Neural crest cell (in vitro differentiated cells): ENCODE data around the gene FNDC3B. TPM values are rescaled to one million over a fixed set of nuclear protein-coding genes. Genes with fewer than 3 reads are reported as not detected.
"Not testable (repeated sequence)": the region's sequence is repeated elsewhere in the genome, so short reads cannot be mapped to it uniquely, and the experiment has no call there.

ENCODE experiments used
- DNase-seq: peaks from one replicate; pipeline ENCODE4 v3.0.0; 2021; ENCODE audit warnings: low read depth, mixed read lengths, low spot score
- H3K27ac Mint-ChIP-seq: one replicate; pipeline ENCODE4 v1.8.0; 2021; ENCODE audit warnings: mild to moderate bottlenecking, mixed read lengths; ENCODE audit not compliant: unreplicated experiment
- H3K27me3 Mint-ChIP-seq: 2 replicates; pipeline ENCODE4 v1.8.0; 2021; ENCODE audit warnings: low read depth, mild to moderate bottlenecking, mixed read lengths
- H3K36me3 Mint-ChIP-seq: 2 replicates; pipeline ENCODE4 v1.8.0; 2021; ENCODE audit warnings: low read depth, mild to moderate bottlenecking, mixed read lengths
- H3K4me1 Mint-ChIP-seq: 2 replicates; pipeline ENCODE4 v1.8.0; 2021; ENCODE audit warnings: mixed read lengths
- H3K4me3 Mint-ChIP-seq: one replicate; pipeline ENCODE4 v1.8.0; 2021; ENCODE audit warnings: mild to moderate bottlenecking, mixed read lengths
- H3K9me3 Mint-ChIP-seq: 2 replicates; pipeline ENCODE4 v1.8.0; 2021; ENCODE audit warnings: mixed read lengths
- total RNA-seq: library from RNA; stranded (reverse); gene quantifications from 2 replicates; pipeline ENCODE4 v1.2.1, GENCODE V29; 2021
- TF ChIP-seq, protein P1 (sequence below): fragments of 200-600 bp; sonication (generic); conservative IDR thresholded peaks from 2 replicates; pipeline ENCODE4 v1.5.0; 2021; ENCODE audit warnings: antibody characterized with exemption, mild to moderate bottlenecking

The FNDC3B gene
- total RNA-seq, 1 donor from 2014 or later = 41.5 TPM

DNA sequence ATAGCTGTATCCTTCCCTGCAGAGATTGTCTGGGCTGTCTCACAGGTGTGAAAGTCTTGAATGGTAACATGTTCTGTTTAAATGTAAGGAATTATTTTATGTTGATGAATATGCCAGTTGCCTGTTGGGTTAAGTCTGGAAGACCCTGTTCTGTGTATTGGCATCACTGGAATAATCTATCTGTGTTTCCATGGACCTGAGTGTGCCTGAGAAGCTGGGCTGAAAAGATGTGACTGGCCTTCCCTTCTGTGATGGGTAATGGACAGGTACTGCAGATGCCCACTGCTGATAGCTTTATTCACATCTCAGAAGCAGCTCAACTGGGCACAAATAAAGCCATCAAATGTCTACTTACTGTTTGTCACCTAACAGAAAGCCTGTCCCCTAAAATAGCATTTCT is 196.3 kb downstream of the FNDC3B start:
- no peak for DNase-seq
- Mint-ChIP-seq H3K9me3 (peaks cover 1% of the 10 kb centered on the region), H3K4me3 (no peak overlapping the region), H3K36me3 (peaks cover 26% of the 10 kb centered on the region), H3K27ac (no peak overlapping the region), H3K27me3 (no peaks in the 10 kb centered on the region), H3K4me1 (peaks cover 15% of the 10 kb centered on the region)
- TF ChIP-seq, protein P1, sequence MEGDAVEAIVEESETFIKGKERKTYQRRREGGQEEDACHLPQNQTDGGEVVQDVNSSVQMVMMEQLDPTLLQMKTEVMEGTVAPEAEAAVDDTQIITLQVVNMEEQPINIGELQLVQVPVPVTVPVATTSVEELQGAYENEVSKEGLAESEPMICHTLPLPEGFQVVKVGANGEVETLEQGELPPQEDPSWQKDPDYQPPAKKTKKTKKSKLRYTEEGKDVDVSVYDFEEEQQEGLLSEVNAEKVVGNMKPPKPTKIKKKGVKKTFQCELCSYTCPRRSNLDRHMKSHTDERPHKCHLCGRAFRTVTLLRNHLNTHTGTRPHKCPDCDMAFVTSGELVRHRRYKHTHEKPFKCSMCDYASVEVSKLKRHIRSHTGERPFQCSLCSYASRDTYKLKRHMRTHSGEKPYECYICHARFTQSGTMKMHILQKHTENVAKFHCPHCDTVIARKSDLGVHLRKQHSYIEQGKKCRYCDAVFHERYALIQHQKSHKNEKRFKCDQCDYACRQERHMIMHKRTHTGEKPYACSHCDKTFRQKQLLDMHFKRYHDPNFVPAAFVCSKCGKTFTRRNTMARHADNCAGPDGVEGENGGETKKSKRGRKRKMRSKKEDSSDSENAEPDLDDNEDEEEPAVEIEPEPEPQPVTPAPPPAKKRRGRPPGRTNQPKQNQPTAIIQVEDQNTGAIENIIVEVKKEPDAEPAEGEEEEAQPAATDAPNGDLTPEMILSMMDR = no peak

DNA sequence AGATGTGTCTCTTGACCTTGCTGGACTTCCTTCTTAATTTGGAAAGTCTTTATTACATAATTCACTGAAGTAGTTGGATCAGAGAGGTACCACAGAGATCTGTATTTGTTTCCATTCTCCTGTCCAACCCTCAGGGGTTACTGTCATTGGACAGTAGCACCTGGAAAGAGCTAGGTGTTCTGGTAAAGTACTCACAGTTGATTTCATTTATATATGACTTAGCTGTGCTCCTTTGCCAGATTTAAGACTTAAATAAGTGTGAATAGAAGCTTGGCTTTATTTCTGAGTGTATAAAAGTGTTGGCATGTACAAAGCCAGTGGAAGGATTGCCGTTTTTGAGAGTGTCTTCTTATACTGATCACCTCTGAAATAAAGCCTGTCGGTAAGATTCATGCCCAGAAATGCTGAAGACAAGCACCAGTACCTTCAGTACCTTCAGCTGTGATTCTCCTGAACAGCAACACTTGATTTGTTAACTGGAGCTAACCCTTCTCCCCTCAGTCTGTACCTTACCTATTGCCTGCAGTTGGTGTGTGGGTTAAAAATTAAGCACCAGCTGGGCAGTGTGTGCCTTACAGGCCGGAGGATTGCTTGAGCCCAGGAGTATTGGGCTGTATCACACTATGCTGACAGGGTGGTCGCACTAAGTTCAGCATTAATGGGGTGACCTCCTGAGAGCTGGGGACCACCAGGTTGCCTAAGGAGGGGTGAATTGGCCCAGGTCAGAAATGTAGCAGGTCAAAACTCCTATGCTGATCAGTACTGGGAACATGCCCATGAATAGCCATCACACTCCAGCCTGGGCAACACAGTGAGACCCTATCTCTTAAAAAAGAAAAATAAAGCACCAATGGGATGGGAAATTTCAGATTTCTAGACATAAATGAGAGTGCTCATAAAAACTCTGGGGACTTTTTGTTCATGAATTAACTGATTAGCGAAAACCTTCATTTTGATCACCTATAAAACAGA is 197.7 kb downstream of the FNDC3B start:
- no peak for DNase-seq
- H3K9me3 Mint-ChIP-seq = peaks cover 10% of the 10 kb centered on the region
- no peaks in the 10 kb centered on the region for H3K27me3 Mint-ChIP-seq
- no peak overlapping the region for H3K4me3 Mint-ChIP-seq
- H3K36me3 Mint-ChIP-seq = peaks cover 34% of the 10 kb centered on the region
- peaks cover 15% of the 10 kb centered on the region for H3K4me1 Mint-ChIP-seq
- H3K27ac Mint-ChIP-seq = no peak overlapping the region
- TF ChIP-seq, protein P1 = no peak

DNA sequence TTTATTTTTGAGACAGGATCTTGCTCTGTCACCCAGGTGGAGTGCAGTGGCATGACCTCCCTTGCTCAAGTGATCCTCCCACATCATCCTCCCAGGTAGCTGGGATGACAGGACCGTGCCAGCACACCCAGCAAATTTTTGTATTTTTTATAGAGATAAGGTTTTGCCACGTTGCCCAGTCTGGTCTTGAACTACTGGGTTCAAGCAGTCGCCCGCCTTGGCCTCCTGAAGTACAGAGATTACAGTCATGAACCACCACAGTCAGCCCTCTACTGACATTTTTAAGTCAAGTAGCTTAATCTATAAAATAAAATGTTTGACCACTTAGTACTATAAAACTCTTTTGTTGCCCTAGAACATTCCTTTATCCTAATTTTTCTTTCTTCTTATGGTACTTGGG is 198.8 kb downstream of the FNDC3B start:
- Mint-ChIP-seq H3K9me3 (peaks cover 15% of the 10 kb centered on the region), H3K27me3 (no peaks in the 10 kb centered on the region), H3K4me3 (no peak overlapping the region), H3K36me3 (peaks cover 38% of the 10 kb centered on the region), H3K27ac (no peak overlapping the region), H3K4me1 (peaks cover 15% of the 10 kb centered on the region)
- no peak for DNase-seq
- TF ChIP-seq, protein P1 = no peak

DNA sequence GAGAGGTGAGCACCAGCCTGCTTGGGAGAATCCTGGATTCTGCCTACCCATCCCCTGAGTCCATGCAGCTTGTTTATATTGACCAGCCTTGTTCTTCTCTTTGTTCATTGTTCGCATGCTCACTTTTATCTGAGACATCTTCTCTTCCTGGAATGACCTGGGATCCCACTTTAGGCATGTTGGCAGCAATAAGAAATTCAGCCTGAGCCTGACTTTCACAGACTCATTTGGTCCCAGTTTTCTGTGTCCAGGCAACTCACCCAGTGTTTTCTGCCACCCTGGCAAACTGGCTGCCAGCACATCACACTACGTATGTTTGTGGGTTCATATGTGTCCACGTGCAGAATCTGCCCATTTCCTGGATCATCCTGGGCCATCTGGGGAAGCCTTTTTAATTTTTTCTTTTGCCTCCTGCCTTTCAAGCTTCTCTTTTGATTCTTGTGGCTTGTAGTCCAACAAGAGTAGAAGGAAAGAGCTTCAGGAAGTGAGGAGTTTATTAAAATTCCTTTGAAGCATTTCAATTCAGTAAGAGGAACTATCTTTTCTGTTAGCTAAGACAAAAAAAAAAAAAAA is 199.9 kb downstream of the FNDC3B start:
- no peak overlapping the region for H3K27ac Mint-ChIP-seq
- TF ChIP-seq, protein P1 = no peak
- peaks cover 9% of the 10 kb centered on the region for H3K4me1 Mint-ChIP-seq

DNA sequence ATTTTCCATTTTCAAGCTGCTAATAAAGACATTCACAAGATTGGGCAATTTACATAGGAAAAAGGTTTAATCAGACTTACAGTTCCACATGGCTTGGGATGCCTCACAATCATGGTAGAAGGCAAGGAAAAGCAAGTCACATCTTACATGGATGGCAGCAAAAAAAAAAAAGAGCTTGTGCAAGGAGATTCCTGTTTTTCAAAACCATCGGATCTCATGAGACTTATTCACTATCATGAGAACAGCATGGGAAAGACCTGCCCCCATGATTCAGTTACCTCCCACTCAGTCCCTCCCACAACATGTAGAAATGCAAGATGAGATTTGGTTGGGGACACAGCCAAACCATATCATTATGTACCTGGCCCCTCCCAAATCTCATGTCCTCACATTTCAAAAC is 202.0 kb downstream of the FNDC3B start:
- TF ChIP-seq, protein P1 = no peak
- Mint-ChIP-seq H3K4me3 (no peak overlapping the region), H3K27me3 (no peaks in the 10 kb centered on the region), H3K4me1 (peaks cover 15% of the 10 kb centered on the region), H3K27ac (no peak overlapping the region), H3K36me3 (peaks cover 43% of the 10 kb centered on the region), H3K9me3 (peaks cover 23% of the 10 kb centered on the region)
- no peak for DNase-seq

More for the DNA sequence above, 199.9 kb downstream of the FNDC3B start:
- H3K9me3 Mint-ChIP-seq = peaks cover 23% of the 10 kb centered on the region
- H3K27me3 Mint-ChIP-seq = no peaks in the 10 kb centered on the region
- DNase-seq = no peak
- peaks cover 40% of the 10 kb centered on the region for H3K36me3 Mint-ChIP-seq
- H3K4me3 Mint-ChIP-seq = no peak overlapping the region

DNA sequence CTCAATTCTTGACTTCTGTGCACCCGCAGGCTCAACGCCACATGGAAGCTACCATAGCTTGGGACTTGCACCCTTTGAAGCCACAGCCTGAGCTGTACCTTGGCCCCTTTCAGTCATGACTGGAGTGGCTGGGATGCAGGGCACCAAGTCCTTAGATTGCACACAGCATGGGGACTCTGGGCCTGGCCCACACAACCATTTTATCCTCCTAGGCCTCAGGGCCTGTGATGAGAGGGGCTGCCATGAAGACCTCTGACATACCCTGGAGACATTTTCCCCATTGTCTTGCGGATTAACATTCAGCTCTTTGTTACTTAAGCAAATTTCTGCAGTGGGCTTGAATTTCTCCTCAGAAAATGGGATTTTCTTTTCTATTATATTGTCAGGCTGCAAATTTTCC is 203.1 kb downstream of the FNDC3B start:
- H3K9me3 Mint-ChIP-seq = peaks cover 23% of the 10 kb centered on the region
- not testable (repeated sequence) for DNase-seq, H3K27me3 Mint-ChIP-seq, H3K4me3 Mint-ChIP-seq, H3K27ac Mint-ChIP-seq
- peaks cover 15% of the 10 kb centered on the region for H3K4me1 Mint-ChIP-seq
- peaks cover 44% of the 10 kb centered on the region for H3K36me3 Mint-ChIP-seq

DNA sequence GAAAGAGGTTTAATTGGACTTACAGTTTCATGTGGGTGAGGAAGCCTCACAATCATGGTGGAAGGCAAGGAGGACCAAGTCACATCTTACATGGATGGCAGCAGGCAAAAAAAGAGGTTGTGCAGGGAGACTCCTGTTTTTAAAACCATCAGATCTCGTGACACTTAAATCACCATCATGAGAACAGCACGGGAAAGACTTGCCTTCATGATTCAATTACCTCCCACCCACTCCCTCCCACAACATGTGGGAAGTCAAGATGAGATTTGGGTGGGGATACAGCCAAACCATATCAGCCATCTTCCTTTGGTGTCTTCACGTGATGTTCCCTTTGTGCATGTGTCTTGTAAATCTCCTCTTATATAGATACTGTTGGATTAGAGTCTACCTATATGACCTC is 204.0 kb downstream of the FNDC3B start:
- not testable (repeated sequence) for H3K27me3 Mint-ChIP-seq, H3K27ac Mint-ChIP-seq, DNase-seq, H3K4me3 Mint-ChIP-seq
- H3K4me1 Mint-ChIP-seq = peaks cover 14% of the 10 kb centered on the region
- peaks cover 45% of the 10 kb centered on the region for H3K36me3 Mint-ChIP-seq
- peaks cover 23% of the 10 kb centered on the region for H3K9me3 Mint-ChIP-seq
